ENCODE results near the gene PLXNC1.

GRCh38 chr12:94242901-94243300 is 94.5 kb downstream of the PLXNC1 start:
- TF ChIP-seq EZH2 (IDR thresholded peaks at IDR 0.05; ENCODE audit: borderline replicate concordance, insufficient read depth, low read depth, low read length, poor library complexity, severe bottlenecking): no peak
- no peak for TF ChIP-seq CTCF (IDR thresholded peaks at IDR 0.05)

Measured in B cell (primary cell).